GM20431 (cell line): Measurements from ENCODE around the gene POLR2M.

ENCODE experiments used
- in situ Hi-C: fragments of 300-500 bp; cut with MseI, MboI; formaldehyde crosslinking; loops from one replicate; pipeline ENCODE4 v1.15.0; 2020; ENCODE audit warnings: low sequenced_read_pairs; ENCODE audit not compliant: unreplicated experiment

POLR2M gene

DNA sequence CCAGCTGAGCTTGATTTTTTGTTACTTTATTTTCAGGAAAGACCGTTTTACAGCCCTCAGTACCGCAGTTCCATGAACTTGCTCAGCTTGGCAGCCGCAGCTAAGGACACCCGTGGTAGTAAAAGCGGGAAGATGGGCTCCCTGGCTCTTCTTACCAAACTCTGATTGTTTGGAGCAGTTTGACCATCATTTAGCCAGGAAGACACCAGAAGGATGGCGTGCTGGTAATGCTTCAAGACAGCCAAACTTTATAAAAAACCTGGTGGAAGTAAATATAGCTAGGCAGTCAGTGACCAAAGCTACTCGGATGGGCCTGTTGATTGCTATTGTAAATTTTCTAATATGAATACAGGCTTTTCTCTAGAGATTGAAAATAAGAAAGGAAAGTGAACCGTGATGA is 28.9 kb downstream of the POLR2M start:
- in situ Hi-C loops: no loop called here

DNA sequence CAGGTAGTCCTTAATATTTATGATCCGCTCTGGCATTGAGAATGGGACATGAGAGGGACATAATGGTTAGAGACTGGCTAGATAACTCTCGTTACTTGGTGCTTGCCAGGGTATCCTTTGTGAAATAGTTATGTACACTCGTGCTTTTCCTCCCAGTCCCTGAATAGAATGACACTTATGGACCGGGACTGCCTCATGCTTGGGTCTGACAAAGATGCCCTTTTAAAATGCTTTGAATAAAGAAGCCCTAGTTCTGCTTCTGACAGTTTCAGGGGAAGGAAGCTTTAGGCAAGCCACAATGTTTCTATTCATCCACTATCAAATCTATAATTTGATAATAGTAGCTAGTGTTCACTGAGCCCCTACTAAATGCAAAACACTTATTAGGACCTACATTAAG is 29.4 kb downstream of the POLR2M start:
- in situ Hi-C loops: no loop called here

- in situ Hi-C loops: no loop called here
Observed at GRCh38 chr15:57736591-57736990, 30.1 kb downstream of the POLR2M start.

DNA sequence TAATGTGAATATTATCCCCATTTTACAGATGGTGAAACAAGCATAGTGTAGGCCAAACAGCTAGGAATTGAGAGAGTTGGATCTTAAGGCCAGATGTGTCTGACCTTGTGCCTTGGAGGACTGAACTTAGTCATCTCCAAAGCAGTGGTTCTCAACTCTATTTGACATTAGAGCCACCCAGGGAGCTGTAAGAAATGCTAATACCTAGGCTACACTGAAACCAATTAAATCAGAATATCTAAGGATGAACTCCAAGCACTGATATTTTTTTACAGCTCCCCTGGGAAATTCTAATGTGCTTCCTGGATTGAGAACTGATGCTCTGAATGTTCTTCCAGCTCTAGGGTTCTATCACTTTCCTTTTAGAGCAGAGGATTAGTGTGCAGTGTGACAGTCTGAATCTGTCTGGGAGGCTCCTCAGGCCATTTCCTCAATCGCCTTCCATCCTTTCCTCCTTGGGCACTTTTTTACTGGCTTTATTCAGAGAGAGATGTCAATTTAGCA is 32.3 kb downstream of the POLR2M start:
- in situ Hi-C loops: no loop called here

- in situ Hi-C loops: no loop called here
Observed at GRCh38 chr15:57740048-57740447, 33.5 kb downstream of the POLR2M start.

DNA sequence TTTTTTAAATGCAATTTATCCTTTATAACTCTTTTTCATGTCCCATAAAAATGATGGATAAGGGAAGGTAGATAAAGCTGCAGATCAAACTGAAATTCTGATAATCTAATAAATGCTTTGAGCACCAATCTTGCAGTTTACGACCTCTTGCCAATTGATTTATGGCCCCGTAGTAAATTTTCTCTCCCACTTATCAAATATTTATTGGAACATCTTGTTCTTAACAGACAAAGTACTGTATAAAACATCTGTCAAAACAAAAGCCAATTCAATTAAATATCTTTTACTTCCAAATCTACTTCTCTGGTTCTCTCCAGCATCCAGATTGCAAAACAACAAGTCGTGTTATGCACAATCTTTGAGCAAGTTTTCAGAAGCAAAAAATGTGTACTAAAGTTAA is 34.6 kb downstream of the POLR2M start:
- in situ Hi-C loops: no loop called here

DNA sequence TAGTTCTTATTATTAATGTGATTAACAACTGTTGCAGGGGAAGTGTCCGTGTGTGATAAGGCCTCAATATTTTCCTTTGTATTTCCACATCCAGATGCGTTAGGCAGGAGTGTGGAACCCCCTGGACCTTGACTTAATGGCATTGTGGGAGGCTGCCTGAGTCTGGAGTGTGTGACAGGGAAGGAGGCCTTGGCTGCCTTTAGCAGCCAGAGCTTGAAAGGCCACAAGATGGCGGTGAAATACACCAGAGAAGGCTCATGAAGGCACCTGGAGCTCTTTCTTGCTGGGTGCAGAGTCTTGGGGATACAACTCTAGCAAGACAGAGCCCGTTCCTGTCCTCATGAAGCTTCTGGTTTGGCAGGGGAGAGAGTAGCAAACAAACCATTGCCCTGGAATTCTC is 36.9 kb downstream of the POLR2M start:
- in situ Hi-C loops: no loop called here

DNA sequence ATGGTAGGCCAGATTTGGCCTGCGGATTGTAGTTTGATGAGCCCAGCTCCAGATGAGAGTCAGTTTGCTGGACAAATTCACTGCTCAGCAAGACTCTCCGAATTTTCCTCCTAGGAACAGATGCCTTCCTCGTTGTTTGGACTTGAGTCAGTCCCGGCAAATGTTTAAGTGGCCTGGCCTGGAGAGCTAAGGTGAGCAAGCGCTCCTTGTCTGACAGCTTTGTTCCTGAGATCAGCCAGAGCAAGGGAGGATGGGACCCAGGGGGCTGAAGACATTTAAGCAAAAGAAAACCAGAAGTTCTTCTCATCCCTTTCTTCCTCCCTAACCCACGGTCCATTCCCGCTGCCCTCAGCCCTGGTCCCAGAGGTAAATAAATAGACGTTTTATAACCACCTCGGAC is 40.3 kb downstream of the POLR2M start:
- in situ Hi-C loops: no loop called here

DNA sequence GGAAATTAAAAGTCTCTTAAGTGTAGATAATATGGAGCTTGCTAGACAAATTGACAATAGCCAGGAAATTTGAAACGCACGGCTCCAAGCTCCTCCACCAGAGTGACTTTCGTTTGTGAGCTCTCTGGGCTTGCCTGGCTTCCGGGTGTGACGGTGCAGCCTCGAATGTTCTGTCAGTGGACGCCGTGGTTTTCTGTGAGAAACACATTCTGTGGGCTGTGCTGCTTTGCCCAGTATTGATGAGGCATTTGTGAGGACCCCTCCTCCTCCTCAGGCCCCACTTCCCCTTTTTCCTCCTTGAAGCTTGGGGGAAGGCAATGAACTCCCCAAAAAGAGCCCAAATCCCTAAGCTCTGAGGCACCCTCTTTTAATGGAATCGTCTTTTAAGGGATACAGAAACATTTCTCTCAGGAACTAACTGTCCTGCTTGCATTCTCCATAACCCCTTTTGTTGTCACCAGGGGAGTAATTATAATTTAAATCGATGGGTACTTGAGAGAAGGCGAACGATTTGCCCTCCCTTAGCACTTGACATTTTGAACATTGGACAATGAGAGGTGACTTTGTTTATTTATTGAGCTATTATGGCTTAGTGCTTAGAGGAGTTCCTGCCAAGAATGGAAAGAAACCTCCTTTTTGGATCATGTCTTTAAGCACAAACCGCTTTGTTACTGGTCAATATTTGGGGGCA is 40.8 kb downstream of the POLR2M start:
- in situ Hi-C loops: no loop called here

- in situ Hi-C loops: no loop called here
Observed at GRCh38 chr15:57751177-57751800, 44.8 kb downstream of the POLR2M start.

DNA sequence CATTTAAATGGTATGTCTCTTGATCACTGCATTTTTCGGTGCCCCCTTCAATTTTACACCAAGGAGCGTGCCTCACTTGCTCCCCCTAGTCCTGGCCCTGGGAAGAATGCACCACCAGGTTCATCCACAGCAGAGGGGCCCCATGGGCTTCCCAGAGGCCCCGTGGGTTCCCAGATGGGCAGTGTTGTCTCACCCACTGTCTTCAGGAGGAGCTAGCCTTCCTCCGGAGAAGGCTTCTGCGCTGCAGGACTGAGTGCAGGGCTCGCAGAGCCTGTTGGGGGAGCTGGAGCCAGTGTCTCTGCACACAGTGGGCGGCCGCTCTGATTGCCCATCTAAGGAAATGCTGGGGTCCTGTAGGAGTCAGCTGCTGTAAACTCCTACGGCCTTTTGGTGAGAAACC is 45.9 kb downstream of the POLR2M start:
- in situ Hi-C loops: no loop called here

- in situ Hi-C loops: no loop called here
Observed at GRCh38 chr15:57752840-57753239, 46.3 kb downstream of the POLR2M start.

- in situ Hi-C loops: no loop called here
Observed at GRCh38 chr15:57756466-57756865, 50.0 kb downstream of the POLR2M start.

GRCh38 chr15:57758560-57758959 is 52.0 kb downstream of the POLR2M start:
- in situ Hi-C loops: no loop called here

DNA sequence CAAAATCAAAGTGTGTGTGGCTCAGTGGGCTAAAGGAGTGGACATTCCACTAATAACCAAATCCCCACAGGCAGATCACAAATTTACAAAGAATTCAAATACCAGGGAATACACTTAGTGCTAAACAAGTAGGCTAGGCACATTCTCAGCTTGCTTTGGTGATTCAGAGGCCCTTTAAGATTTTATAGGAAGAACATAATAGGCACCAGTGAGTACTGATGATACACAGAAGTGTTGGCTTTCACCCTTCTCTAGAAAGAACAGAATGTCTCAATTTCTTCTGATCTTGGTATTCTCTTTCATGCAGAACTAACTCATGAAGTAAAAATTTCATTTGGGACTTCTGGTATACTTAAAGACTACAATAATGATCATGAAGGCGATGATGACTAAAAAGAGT is 55.0 kb downstream of the POLR2M start:
- in situ Hi-C loops: no loop called here

- in situ Hi-C loops: no loop called here
Observed at GRCh38 chr15:57762302-57762701, 55.8 kb downstream of the POLR2M start.

- in situ Hi-C loops: no loop called here
Observed at GRCh38 chr15:57763176-57763964, 56.9 kb downstream of the POLR2M start.
